AG10803 (cell line): ENCODE data around the gene STAB1.

Experiments
- DNase-seq: peaks from one replicate; pipeline ENCODE4 v3.0.0; 2010; ENCODE audit warnings: low read depth
- H3K4me3 ChIP-seq: 2 replicates; pipeline ENCODE4 v1.5.1; 2011; ENCODE audit warnings: mild to moderate bottlenecking, low read length, control low read depth
- TF ChIP-seq, protein P1 (sequence below): conservative IDR thresholded peaks from 2 replicates; pipeline ENCODE4 v1.5.1; 2011; ENCODE audit warnings: mild to moderate bottlenecking, low read length, control low read depth, inconsistent platforms

Gene STAB1

DNA sequence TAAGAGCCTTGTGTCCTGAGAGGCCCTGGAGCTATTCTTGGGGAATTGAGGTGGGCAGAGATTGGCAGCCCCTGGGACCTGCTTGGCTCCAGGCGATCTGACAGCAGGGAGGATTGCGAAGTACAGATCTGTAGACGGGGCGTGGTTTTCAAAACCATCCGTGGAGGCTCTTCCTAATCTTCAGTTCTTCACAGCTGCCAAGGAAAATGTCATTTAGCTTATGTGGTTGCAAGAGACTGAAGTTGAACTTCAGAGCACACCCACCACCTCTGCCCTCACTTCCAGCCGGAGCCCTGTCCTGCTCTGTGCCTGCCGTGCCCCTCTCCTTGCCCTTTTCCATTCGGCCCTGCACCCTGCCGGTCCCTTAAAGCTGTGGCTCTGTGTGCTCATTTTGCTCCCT lies 26.8 kb upstream of the STAB1 start:
- peak; percentile 67 for DNase-seq
- TF ChIP-seq, protein P1, sequence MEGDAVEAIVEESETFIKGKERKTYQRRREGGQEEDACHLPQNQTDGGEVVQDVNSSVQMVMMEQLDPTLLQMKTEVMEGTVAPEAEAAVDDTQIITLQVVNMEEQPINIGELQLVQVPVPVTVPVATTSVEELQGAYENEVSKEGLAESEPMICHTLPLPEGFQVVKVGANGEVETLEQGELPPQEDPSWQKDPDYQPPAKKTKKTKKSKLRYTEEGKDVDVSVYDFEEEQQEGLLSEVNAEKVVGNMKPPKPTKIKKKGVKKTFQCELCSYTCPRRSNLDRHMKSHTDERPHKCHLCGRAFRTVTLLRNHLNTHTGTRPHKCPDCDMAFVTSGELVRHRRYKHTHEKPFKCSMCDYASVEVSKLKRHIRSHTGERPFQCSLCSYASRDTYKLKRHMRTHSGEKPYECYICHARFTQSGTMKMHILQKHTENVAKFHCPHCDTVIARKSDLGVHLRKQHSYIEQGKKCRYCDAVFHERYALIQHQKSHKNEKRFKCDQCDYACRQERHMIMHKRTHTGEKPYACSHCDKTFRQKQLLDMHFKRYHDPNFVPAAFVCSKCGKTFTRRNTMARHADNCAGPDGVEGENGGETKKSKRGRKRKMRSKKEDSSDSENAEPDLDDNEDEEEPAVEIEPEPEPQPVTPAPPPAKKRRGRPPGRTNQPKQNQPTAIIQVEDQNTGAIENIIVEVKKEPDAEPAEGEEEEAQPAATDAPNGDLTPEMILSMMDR: no peak

DNA sequence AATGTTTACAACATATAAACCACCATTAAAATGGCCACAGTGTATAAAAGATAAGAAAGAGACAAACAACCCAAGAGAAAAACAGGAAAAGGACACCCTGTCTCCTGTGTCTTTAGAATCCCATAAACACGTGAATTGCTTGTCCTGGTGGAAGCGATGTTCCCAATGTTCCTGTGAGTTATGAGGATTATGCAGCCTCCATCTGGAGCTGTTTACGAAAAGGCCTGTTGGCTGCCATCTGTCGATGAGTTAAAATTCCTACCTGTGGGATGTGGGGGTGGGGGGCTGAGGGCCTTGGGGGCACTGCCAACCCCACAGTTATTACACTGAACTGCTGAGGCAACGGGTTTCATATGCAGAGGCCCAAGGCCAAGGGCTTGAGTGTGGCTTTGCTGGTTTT lies 26.1 kb upstream of the STAB1 start:
- TF ChIP-seq, protein P1: no peak
- H3K4me3 ChIP-seq: no peak overlapping the region
- no peak for DNase-seq

More for the DNA sequence above, 26.8 kb upstream of the STAB1 start:
- H3K4me3 ChIP-seq: no peak overlapping the region

DNA sequence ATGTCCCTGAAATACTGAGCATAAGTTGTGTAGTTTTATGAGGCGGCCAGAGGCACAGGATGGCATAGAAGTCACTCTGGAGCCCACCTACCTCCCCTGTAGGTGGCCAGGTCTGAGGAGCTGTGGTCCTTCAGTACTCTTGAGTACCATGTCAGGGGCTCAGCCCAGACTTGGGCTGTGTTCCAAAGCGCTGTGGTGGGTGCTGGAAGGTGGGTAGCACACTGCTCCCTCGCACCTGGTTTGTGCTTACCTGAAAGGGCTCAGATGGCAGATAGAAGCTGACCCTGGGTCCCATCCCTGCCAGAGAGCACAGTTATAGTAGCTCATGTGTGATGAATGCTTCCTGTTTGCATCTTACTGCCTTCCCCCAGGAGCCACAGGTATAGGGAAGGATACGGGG lies 24.2 kb upstream of the STAB1 start:
- TF ChIP-seq, protein P1: no peak
- DNase-seq: no peak
- no peak overlapping the region for H3K4me3 ChIP-seq

DNA sequence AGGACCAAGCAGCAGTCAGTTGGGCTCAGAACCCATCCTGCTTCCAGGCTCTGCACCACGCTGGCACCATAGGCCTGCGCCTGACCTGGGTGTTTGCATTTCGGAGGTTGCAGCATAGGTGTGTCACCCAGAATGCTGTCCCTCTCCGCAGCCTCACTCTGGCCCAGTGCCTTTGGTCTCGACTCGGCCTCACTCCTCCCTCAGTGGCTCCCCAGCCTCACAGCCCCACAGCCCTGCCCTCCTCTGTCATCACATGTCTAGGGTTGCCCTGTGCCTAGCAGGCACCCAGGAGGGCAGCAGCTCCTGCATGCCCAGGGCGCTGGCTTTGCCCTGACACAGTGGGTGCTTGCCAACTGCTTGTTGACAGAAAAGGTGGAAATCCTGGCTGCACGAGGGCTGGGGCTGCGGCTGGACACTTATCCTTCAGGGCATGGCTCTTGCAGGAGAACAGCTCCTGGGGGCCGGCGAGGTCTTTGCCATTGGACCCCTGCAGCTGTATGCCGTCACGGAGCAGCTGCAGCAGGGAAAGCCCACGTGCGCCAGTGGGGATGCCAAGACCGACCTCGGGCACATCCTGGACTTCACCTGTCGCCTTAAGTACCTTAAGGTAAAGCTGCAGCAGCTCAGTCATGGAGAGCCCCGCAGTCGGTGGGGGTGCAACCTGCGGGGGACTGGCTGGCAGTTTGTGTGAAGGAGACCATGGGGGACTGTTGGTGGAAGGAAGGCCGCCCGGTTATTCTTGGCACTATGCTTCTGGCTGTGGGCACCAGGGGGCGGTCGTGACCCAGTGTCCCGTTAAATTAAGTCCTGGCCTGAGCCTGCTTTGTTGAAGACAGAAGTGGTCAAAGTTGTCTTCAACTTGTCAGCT lies 23.5 kb upstream of the STAB1 start:
- TF ChIP-seq, protein P1: peak; percentile 63
- DNase-seq: peak; percentile 52
- H3K4me3 ChIP-seq: no peak overlapping the region

DNA sequence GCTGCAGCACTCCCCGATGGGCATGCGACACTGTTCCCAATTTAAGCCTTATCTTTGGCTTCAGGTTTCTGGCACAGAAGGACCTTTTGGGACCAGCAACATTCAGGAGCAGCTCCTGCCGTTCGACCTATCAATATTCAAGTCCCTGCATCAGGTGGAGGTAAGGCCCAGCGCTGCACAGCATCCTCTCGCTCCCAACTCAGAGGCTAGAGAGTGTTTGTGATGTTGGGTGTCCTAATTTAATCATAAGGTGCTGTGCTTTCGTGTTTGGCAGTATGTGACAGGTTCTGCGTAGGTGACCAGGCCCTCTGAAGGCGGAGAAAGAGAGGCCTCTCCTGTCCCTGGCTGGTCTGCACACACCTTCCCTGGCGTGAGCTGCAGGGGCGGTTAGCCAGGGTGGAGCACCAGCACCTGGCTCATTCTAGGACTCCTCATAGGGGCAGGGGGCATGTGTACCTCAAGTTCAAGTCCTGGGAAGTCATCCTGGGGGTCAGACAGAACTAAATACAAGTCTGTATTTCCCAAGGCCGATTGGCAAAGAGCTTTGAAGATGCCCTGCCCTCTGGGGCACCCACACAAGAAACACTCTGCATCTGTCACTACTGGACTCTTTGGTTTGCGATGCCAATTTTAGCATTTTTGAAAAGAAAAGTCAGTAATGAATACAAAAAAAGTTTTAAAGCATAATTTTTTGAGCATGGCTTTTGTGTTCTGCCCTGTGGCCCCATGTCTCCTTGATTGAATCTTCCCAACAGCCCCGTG lies 22.7 kb upstream of the STAB1 start:
- no peak for DNase-seq
- TF ChIP-seq, protein P1: no peak
- H3K4me3 ChIP-seq: no peak overlapping the region

DNA sequence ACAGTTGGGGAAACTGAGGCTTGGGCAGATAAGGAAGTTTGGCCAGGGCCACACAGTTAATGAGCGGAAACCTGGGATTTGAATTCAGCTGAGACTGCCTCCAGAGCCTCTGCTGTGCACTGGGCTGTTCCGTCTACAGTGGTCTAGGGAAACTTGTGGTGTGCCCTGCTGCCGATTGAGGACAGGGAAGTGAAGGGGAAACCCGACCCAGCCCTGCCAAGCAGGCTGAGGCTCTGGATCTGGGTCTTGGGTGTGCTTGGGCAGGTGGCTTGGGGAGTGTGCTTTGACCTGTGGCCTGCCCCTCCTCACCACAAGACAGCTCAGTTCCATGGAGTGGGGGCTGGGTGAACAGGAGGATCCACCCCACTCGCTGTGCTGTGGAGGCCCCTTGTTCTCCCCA lies 22.1 kb upstream of the STAB1 start:
- no peak overlapping the region for H3K4me3 ChIP-seq
- TF ChIP-seq, protein P1: no peak
- DNase-seq: no peak
